Lower leg skin (tissue), 4 donors: ENCODE results near the gene CLTCL1. TPM values are rescaled to one million over a fixed set of nuclear protein-coding genes. Genes with fewer than 3 reads are reported as not detected.
"Not testable (repeated sequence)": the region's sequence is repeated elsewhere in the genome, so short reads cannot be mapped to it uniquely, and the experiment has no call there.

ENCODE experiments used
- DNase-seq, 2 donors: peaks; one replicate each; pipeline ENCODE4 v3.0.0-alpha.2; 2019; ENCODE audit warnings: low spot score in 2 of 2
- H3K4me3 ChIP-seq: fragments of 200-600 bp; sonication (generic); 2 replicates; pipeline ENCODE4 v1.5.1; 2017; ENCODE audit warnings: mild to moderate bottlenecking, low read depth; ENCODE audit not compliant: poor library complexity, severe bottlenecking
- POLR2A ChIP-seq, 2 donors: fragments of 450-650 bp; IDR thresholded peaks; one replicate each; pipeline ENCODE4 v1.6.1; 2016 to 2017; ENCODE audit warnings: antibody characterized with exemption in 2 of 2, mild to moderate bottlenecking in 1 of 2, moderate library complexity in 1 of 2
- WGBS, 2 donors: methylation state at CpG; one replicate each; pipeline ENCODE4 v1.1.5; 2018; 5-methylcytosine and 5-hydroxymethylcytosine counted together
- intact Hi-C: fragments of 100-400 bp; cut with DNase I; formaldehyde crosslinking; loops from one replicate; pipeline ENCODE4 v1.15.0; 2023; ENCODE audit warnings: low total_unique reads
- total RNA-seq, 4 donors: library from RNA; depleted of rRNA; stranded (reverse); fragments of >200 nt; gene quantifications; one replicate each; pipeline ENCODE4 v1.1.0, GENCODE V29; 2016
- TF ChIP-seq, protein P1 (sequence below), 3 donors: fragments of 450-650 bp; IDR thresholded peaks; one replicate each; pipeline ENCODE4 v1.5.1; 2016; ENCODE audit warnings: antibody characterized with exemption in 3 of 3, mild to moderate bottlenecking in 3 of 3, moderate library complexity in 2 of 3

Gene CLTCL1
- total RNA-seq, 4 donors from 2014 or later, result 4.0 to 9.6 (median 7.6) TPM

DNA sequence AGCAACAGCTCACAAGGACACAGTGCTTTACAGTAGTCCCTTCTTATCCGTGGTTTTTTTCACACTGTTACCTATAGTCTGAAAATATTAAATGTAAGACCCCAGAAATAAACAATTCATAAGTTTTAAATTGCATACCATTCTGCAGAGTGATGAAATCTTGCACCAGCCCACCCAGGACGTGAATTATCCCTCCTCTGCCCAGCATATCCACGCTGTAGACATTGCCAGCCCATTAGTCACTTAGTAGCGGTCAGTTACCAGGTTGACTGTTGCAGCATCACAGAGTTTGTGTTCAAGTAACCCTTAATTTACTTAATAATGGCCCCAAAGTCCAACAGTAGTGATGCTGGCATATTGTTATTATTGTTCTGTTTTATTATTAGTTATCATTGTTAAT is 3.6 kb downstream of the CLTCL1 start:
- DNase-seq, result no peak
- 64 to 76% methylated on average over 4 of the region's 4 CpGs for WGBS, 2 donors
- no peak for TF ChIP-seq POLR2A (IDR thresholded peaks at IDR 0.05)
- TF ChIP-seq, protein P1, sequence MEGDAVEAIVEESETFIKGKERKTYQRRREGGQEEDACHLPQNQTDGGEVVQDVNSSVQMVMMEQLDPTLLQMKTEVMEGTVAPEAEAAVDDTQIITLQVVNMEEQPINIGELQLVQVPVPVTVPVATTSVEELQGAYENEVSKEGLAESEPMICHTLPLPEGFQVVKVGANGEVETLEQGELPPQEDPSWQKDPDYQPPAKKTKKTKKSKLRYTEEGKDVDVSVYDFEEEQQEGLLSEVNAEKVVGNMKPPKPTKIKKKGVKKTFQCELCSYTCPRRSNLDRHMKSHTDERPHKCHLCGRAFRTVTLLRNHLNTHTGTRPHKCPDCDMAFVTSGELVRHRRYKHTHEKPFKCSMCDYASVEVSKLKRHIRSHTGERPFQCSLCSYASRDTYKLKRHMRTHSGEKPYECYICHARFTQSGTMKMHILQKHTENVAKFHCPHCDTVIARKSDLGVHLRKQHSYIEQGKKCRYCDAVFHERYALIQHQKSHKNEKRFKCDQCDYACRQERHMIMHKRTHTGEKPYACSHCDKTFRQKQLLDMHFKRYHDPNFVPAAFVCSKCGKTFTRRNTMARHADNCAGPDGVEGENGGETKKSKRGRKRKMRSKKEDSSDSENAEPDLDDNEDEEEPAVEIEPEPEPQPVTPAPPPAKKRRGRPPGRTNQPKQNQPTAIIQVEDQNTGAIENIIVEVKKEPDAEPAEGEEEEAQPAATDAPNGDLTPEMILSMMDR (IDR thresholded peaks at IDR 0.05), result no peak
- H3K4me3 ChIP-seq, result no peak overlapping the region
- intact Hi-C loops, result no loop called here

DNA sequence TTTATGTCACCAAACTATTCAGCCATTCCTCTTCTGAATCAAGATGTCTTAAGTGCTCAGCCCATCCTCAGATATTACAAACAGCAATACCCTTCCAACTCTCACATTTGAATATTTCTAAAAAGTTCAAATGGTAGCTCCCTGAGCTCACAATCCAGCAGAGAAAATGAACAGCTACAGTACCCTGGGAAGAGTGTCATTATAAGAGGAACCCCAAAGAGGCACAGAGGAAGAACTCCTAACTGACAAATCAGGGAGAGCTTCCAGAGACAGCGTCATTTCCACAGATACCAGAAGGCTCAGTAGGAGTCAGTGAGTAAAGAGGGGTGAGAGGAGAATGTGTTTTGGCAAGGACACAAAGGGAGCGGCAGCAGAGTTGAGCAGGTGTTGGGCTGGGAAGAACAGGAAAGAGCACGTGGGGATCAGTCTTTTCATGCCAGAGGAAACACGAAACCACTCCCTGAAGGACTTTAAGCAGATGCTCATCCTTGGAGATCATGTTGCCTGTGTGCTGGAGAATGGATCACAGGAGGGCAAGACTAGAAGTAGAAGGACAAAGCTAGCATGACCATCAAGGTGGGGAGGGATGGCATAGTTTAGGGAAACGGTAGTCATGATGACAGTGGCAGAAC is 4.3 kb downstream of the CLTCL1 start:
- peak in 1 of 2 donors; percentile 31 for DNase-seq
- TF ChIP-seq, protein P1 (IDR thresholded peaks at IDR 0.05), result no peak
- no peak for TF ChIP-seq POLR2A (IDR thresholded peaks at IDR 0.05)
- WGBS, 2 donors, result 37 to 44% methylated on average over 5 of the region's 5 CpGs
- intact Hi-C loops, result no loop called here
- no peak overlapping the region for H3K4me3 ChIP-seq

DNA sequence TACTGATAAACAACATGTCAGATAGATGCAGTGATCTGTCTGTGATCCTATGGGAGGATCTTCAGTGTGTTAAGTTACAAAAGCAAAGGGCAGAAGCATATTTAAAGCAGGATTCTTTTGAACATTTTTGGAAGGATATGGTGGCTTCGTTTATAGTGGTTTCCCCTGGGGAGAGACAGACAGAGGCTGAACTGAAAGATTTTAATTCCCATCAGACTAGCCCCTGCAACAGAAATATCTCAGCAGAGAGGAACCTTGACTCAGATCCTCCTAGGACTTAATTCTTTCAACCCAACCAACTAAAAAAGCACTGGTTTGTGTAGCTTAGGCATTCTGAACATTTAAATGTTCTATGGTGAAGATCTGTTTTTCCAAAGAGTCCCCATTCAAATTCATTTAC is 5.7 kb downstream of the CLTCL1 start:
- WGBS, 2 donors, result 54 to 77% methylated on average over 1 of the region's 1 CpG

DNA sequence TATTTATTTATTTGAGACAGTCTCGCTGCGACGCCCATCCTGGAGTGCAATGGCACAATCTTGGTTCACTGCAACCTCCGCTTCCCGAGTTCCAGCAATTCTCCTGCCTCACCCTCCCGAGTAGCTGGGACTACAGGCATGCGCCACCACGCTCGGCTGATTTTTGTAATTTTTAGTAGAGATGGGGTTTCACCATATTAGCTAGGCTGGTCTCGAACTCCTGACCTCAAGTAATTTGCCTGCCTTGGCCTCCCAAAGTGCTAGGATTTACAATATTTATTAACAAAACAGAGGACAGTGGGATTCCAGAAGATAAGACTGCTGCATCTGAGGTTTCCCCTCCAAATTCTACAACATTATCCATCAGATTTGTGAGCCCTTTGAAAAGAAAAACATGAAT is 12.4 kb downstream of the CLTCL1 start:
- WGBS, 2 donors, result 96 to 97% methylated on average over 10 of the region's 10 CpGs
- DNase-seq, intact Hi-C loops: not testable (repeated sequence)

More for the DNA sequence above, 5.7 kb downstream of the CLTCL1 start:
- DNase-seq, result no peak
- intact Hi-C loops, result no loop called here
- no peak overlapping the region for H3K4me3 ChIP-seq
- TF ChIP-seq, protein P1 (IDR thresholded peaks at IDR 0.05), result no peak

DNA sequence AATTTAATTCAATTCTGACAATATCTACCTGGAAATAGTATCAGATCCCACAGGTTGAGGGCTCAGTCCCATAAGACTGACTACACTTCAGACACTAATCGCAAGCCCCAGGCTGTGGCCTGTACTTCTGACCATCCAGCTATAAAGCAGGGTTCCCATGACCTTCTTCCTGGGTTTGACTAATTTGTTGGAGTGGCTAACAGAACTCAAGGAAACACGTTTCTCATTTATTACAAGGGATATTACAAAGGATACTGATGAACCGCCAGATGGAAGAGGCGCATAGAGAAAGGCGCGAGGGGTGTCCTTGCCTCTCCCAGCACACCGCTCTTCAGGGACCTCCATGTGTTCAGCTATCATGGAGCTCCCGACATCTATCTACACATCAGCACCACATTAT is 13.7 kb downstream of the CLTCL1 start:
- TF ChIP-seq POLR2A (IDR thresholded peaks at IDR 0.05), result no peak
- TF ChIP-seq, protein P1 (IDR thresholded peaks at IDR 0.05), result no peak

More for the DNA sequence above, 12.4 kb downstream of the CLTCL1 start:
- not testable (repeated sequence) for H3K4me3 ChIP-seq

DNA sequence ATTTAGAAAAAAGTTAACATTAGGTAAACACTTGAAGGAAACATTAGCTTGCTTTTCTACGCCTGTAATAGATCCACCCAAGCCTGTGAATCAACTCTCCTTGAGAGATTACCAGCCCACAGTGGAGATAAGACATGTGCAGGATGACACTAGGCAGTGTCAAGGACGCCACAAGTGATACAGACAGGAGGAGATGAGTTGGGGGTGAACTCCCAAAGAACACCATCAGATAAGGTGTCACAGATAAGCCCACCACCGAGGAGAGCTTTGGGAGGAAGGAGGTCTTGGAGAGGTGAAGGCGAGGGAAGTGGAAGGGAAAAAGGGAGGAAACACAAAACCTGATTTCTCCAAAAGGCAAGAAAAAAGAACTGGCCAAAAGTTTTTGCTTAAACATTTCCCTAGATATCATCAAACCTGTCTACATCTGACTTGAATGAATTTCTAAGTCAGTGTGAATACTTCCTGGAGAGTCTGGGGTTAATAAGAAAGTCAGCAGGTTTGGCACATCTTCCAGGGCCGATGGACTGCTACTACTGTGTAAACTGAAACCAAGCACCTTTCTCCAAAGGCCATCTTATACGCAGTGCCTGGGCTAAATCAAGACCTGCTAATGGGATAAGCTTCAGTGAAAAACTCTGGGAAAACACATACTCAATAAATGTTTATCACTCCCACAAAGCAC is 15.5 kb downstream of the CLTCL1 start:
- no peak for TF ChIP-seq POLR2A (IDR thresholded peaks at IDR 0.05)
- TF ChIP-seq, protein P1 (IDR thresholded peaks at IDR 0.05), result no peak

More for the DNA sequence above, 13.7 kb downstream of the CLTCL1 start:
- 90 to 95% methylated on average over 8 of the region's 8 CpGs for WGBS, 2 donors
- intact Hi-C loops, result no loop called here
- no peak overlapping the region for H3K4me3 ChIP-seq
- no peak for DNase-seq

More for the DNA sequence above, 15.5 kb downstream of the CLTCL1 start:
- H3K4me3 ChIP-seq, result no peak overlapping the region
- DNase-seq, result no peak
- intact Hi-C loops, result no loop called here
- WGBS, 2 donors, result 52 to 65% methylated on average over 6 of the region's 6 CpGs
